Testis (tissue), 2 donors: ENCODE results near the gene BICD1.

Experiments
- POLR2A ChIP-seq: fragments of 450-650 bp; IDR thresholded peaks from one replicate; pipeline ENCODE4 v1.6.1; 2017; ENCODE audit warnings: antibody characterized with exemption, mild to moderate bottlenecking, moderate library complexity
- TF ChIP-seq, protein P1 (sequence below), 3 experiments: fragments of 450-650 bp in 2 of 3; fragments of 200-600 bp in 1 of 3; sonication (generic) in 1 of 3; IDR thresholded peaks; one replicate each; pipeline ENCODE4 v1.5.1; 2016 to 2019; ENCODE audit warnings: antibody characterized with exemption in 3 of 3, mild to moderate bottlenecking in 2 of 3, moderate library complexity in 1 of 3

DNA sequence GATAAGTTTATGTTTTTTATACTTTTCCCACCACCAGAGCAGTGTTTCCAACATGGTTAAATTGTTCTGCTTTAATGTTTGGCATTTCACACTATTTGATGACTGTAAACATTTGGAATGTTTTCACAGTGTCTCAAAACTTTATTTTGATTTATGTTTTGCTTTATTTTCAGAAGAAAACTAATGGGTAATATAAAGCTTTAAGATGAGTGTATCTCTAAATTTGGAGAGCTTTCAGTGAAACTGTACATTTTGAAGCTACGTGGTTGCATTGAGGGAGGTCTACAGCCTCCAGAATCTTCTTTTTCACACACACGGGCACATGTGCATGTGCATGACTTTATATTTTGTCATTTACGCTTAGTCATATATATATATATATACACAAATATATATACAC, 10.7 kb downstream of the BICD1 start:
- TF ChIP-seq, protein P1, sequence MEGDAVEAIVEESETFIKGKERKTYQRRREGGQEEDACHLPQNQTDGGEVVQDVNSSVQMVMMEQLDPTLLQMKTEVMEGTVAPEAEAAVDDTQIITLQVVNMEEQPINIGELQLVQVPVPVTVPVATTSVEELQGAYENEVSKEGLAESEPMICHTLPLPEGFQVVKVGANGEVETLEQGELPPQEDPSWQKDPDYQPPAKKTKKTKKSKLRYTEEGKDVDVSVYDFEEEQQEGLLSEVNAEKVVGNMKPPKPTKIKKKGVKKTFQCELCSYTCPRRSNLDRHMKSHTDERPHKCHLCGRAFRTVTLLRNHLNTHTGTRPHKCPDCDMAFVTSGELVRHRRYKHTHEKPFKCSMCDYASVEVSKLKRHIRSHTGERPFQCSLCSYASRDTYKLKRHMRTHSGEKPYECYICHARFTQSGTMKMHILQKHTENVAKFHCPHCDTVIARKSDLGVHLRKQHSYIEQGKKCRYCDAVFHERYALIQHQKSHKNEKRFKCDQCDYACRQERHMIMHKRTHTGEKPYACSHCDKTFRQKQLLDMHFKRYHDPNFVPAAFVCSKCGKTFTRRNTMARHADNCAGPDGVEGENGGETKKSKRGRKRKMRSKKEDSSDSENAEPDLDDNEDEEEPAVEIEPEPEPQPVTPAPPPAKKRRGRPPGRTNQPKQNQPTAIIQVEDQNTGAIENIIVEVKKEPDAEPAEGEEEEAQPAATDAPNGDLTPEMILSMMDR (IDR thresholded peaks at IDR 0.05) = no peak
- no peak for TF ChIP-seq POLR2A
